IMR-90 (cell line): Measurements from ENCODE around the gene EML1. TPM values are rescaled to one million over a fixed set of nuclear protein-coding genes. Genes with fewer than 3 reads are reported as not detected.

ENCODE experiments used
- ATAC-seq: fragments of 200-7000 bp; cut with Tn5 transposase; 2 replicates; pipeline ENCODE4 v1.9.1; 2020; ENCODE audit warnings: low read depth, mild to moderate bottlenecking, moderate library complexity
- BruUV-seq: library from RNA; stranded (reverse); fragments of 400-500 nt; replicated peaks from 2 replicates; lab custom pipeline; 2021; lab: Mats Ljungman, UMichigan
- CTCF ChIA-PET: fragments of 300-600 bp; formaldehyde crosslinking; extraction: SDS; loops from one replicate; lab custom pipeline; 2021; ENCODE audit warnings: antibody characterized with exemption; lab: Yijun Ruan, JAX
- POLR2A ChIA-PET: fragments of 300-600 bp; sonication (Branson Sonifier 250); formaldehyde crosslinking; loops from one replicate; lab custom pipeline; 2022; ENCODE audit warnings: antibody characterized with exemption; ENCODE audit not compliant: unreplicated experiment; lab: Charles Lee
- DNase-seq: peaks from one replicate; pipeline ENCODE4 v3.0.0; 2013
- H2AFZ ChIP-seq: replicated peaks from 2 replicates; pipeline ENCODE3; 2013; ENCODE audit warnings: low read length, mild to moderate bottlenecking; ENCODE audit not compliant: poor library complexity
- H2AK5ac ChIP-seq: 2 replicates; pipeline ENCODE4 v1.6.1; 2013; ENCODE audit warnings: low read depth, low read length, inconsistent platforms
- H2AK9ac ChIP-seq: replicated peaks from 2 replicates; pipeline ENCODE3; 2013; ENCODE audit warnings: mild to moderate bottlenecking, low read depth, low read length, moderate library complexity; ENCODE audit not compliant: poor library complexity
- H2BK120ac ChIP-seq: 2 replicates; pipeline ENCODE4 v1.6.1; 2013; ENCODE audit warnings: low read depth, low read length, inconsistent platforms
- H2BK15ac ChIP-seq: 3 replicates; pipeline ENCODE4 v1.6.1; 2013; ENCODE audit warnings: low read depth, low read length, inconsistent platforms
- H2BK20ac ChIP-seq: 2 replicates; pipeline ENCODE4 v1.6.1; 2013; ENCODE audit warnings: low read depth, mild to moderate bottlenecking, inconsistent platforms, low read length, moderate library complexity
- H2BK5ac ChIP-seq: 2 replicates; pipeline ENCODE4 v1.6.1; 2013; ENCODE audit warnings: mild to moderate bottlenecking, low read depth, low read length, inconsistent platforms; ENCODE audit not compliant: poor library complexity, severe bottlenecking
- H3K14ac ChIP-seq: replicated peaks from 2 replicates; pipeline ENCODE4 v1.6.1; 2013; ENCODE audit warnings: low read depth, low read length, inconsistent platforms
- H3K18ac ChIP-seq: 2 replicates; pipeline ENCODE4 v1.6.1; 2013; ENCODE audit warnings: low read depth, low read length, control low read depth
- H3K23ac ChIP-seq: 2 replicates; pipeline ENCODE4 v1.6.1; 2013; ENCODE audit warnings: low read depth, low read length, inconsistent platforms
- H3K27ac ChIP-seq: 2 replicates; pipeline ENCODE4 v1.5.1; 2013; ENCODE audit warnings: mild to moderate bottlenecking, control low read depth, low read length; ENCODE audit not compliant: insufficient read depth
- H3K27me3 ChIP-seq: 2 replicates; pipeline ENCODE4 v1.6.1; 2013; ENCODE audit warnings: low read length; ENCODE audit not compliant: control insufficient read depth, insufficient read depth
- H3K36me3 ChIP-seq: 2 replicates; pipeline ENCODE4 v1.6.1; 2013; ENCODE audit warnings: low read length, mixed read lengths; ENCODE audit not compliant: control insufficient read depth, insufficient read depth
- H3K4ac ChIP-seq: 2 replicates; pipeline ENCODE4 v1.6.1; 2013; ENCODE audit warnings: low read depth, low read length, inconsistent platforms
- H3K4me1 ChIP-seq: 2 replicates; pipeline ENCODE4 v1.6.1; 2013; ENCODE audit warnings: low read length, mixed read lengths; ENCODE audit not compliant: control insufficient read depth, insufficient read depth
- H3K4me2 ChIP-seq: 2 replicates; pipeline ENCODE4 v1.6.1; 2013; ENCODE audit warnings: low read depth, mild to moderate bottlenecking, control low read depth, low read length, moderate library complexity
- H3K4me3 ChIP-seq: 2 replicates; pipeline ENCODE4 v1.5.1; 2013; ENCODE audit warnings: low read depth, mild to moderate bottlenecking, control low read depth, low read length, moderate library complexity; ENCODE audit not compliant: insufficient read depth
- H3K56ac ChIP-seq: 2 replicates; pipeline ENCODE4 v1.6.1; 2013; ENCODE audit warnings: low read length, inconsistent platforms; ENCODE audit not compliant: insufficient read depth; ENCODE audit errors: extremely low read depth
- H3K79me1 ChIP-seq, 2 experiments: 2 replicates each; pipeline ENCODE4 v1.6.1; 2013; ENCODE audit warnings: low read length in 2 of 2, inconsistent platforms in 1 of 2, low read depth in 1 of 2
- H3K9ac ChIP-seq: 2 replicates; pipeline ENCODE4 v1.6.1; 2013; ENCODE audit warnings: low read depth, low read length, control low read depth
- H3K9me1 ChIP-seq: 2 replicates; pipeline ENCODE4 v1.6.1; 2013; ENCODE audit warnings: low read length, inconsistent platforms; ENCODE audit not compliant: insufficient read depth
- H3K9me3 ChIP-seq: 2 replicates; pipeline ENCODE4 v1.6.1; 2013; ENCODE audit warnings: low read length; ENCODE audit not compliant: control insufficient read depth, insufficient read depth
- H4K20me1 ChIP-seq: 2 replicates; pipeline ENCODE4 v1.6.1; 2013; ENCODE audit warnings: low read length, inconsistent platforms; ENCODE audit not compliant: insufficient read depth
- H4K5ac ChIP-seq: 2 replicates; pipeline ENCODE4 v1.6.1; 2013; ENCODE audit warnings: mild to moderate bottlenecking, low read depth, low read length, control low read depth
- H4K8ac ChIP-seq, 2 experiments: 2 replicates each; pipeline ENCODE4 v1.6.1; 2013; ENCODE audit warnings: low read depth in 2 of 2, low read length in 2 of 2, control low read depth in 1 of 2, inconsistent platforms in 1 of 2
- H4K91ac ChIP-seq: 2 replicates; pipeline ENCODE4 v1.6.1; 2013; ENCODE audit warnings: low read depth, low read length, inconsistent platforms; ENCODE audit not compliant: insufficient read depth
- CEBPB ChIP-seq: IDR thresholded peaks from 2 replicates; pipeline ENCODE4 v1.6.1; 2012; ENCODE audit warnings: low read depth, low read length, improper control_type of control experiment
- ELK1 ChIP-seq: fragments of 150-350 bp; IDR thresholded peaks from 2 replicates; pipeline ENCODE4 v1.6.1; 2016; ENCODE audit warnings: low read depth, mild to moderate bottlenecking, low read length, moderate library complexity, borderline replicate concordance
- FOS ChIP-seq: fragments of 150-350 bp; IDR thresholded peaks from 2 replicates; pipeline ENCODE4 v1.6.1; 2016; ENCODE audit warnings: low read depth, low read length
- MAFK ChIP-seq: IDR thresholded peaks from 2 replicates; pipeline ENCODE4 v1.6.1; 2012; ENCODE audit warnings: low read depth, low read length, improper control_type of control experiment
- MAZ ChIP-seq: IDR thresholded peaks from 2 replicates; pipeline ENCODE4 v1.6.1; 2012; ENCODE audit warnings: low read depth, mild to moderate bottlenecking, low read length, improper control_type of control experiment, moderate library complexity, borderline replicate concordance
- MXI1 ChIP-seq: IDR thresholded peaks from 2 replicates; pipeline ENCODE4 v1.6.1; 2012; ENCODE audit warnings: low read depth, mild to moderate bottlenecking, low read length, moderate library complexity, borderline replicate concordance
- NFE2L2 ChIP-seq: fragments of 150-350 bp; IDR thresholded peaks from 2 replicates; pipeline ENCODE4 v1.6.1; 2016; ENCODE audit warnings: low read depth, mild to moderate bottlenecking, low read length
- POLR2A ChIP-seq: IDR thresholded peaks from 2 replicates; pipeline ENCODE4 v1.6.1; 2012; ENCODE audit warnings: mild to moderate bottlenecking, low read depth, low read length
- RAD21 ChIP-seq: IDR thresholded peaks from 2 replicates; pipeline ENCODE4 v1.6.1; 2012; ENCODE audit warnings: low read length, improper control_type of control experiment
- RCOR1 ChIP-seq: IDR thresholded peaks from 2 replicates; pipeline ENCODE4 v1.6.1; 2012; ENCODE audit warnings: mild to moderate bottlenecking, low read length, improper control_type of control experiment; ENCODE audit not compliant: insufficient replicate concordance
- RFX5 ChIP-seq: IDR thresholded peaks from 2 replicates; pipeline ENCODE4 v1.8.0; 2012; ENCODE audit warnings: low read depth, mild to moderate bottlenecking, low read length, moderate library complexity
- WGBS, 2 experiments: methylation state at CpG; one replicate each; pipeline versions ENCODE4 v1.1.5 to v1.1.7; 2013; ENCODE audit warnings: missing lambda C conversion rate in 2 of 2; ENCODE audit not compliant: insufficient read length in 1 of 2; ENCODE audit errors: extremely low coverage in 2 of 2; 5-methylcytosine and 5-hydroxymethylcytosine counted together
- dilution Hi-C: fragments of 300-500 bp; cut with HindIII; formaldehyde crosslinking; loops from one replicate; pipeline ENCODE4 v1.14.3; 2018; ENCODE audit warnings: low sequenced_read_pairs; ENCODE audit not compliant: unreplicated experiment
- in situ Hi-C: fragments of 300-500 bp; cut with MboI; formaldehyde crosslinking; loops from 3 replicates; pipeline ENCODE4 v1.14.3; 2019; ENCODE audit warnings: low sequenced_read_pairs, inconsistent platforms, mixed read lengths
- intact Hi-C: fragments of 100-400 bp; cut with micrococcal nuclease; formaldehyde crosslinking; loops from 2 replicates; pipeline ENCODE4 v1.10.0; 2022
- polyA plus RNA-seq, 3 experiments: library from polyadenylated mRNA; depleted of rRNA; stranded (reverse); fragments of >200 nt; gene quantifications; 2 replicates each; pipeline ENCODE4 v1.2.3, GENCODE V29; 2012; ENCODE audit warnings: low replicate concordance in 1 of 3
- total RNA-seq: library from RNA; depleted of rRNA; stranded (reverse); fragments of >200 nt; gene quantifications from 2 replicates; pipeline ENCODE4 v1.2.3, GENCODE V29; 2012
- TF ChIP-seq, protein P1 (sequence below): conservative IDR thresholded peaks from 2 replicates; pipeline ENCODE4 v1.5.1; 2012; ENCODE audit warnings: mild to moderate bottlenecking, low read depth, low read length, improper control_type of control experiment
- TF ChIP-seq, protein P2 (sequence below): fragments of 150-350 bp; IDR thresholded peaks from 2 replicates; pipeline ENCODE4 v1.6.1; 2017; ENCODE audit warnings: mild to moderate bottlenecking, antibody characterized with exemption, low read length, low read depth

Gene EML1
- total and polyA plus RNA-seq, 2 of the 4 experiments (the other 2 are of a cell fraction): 14.0 to 42.3 TPM

DNA sequence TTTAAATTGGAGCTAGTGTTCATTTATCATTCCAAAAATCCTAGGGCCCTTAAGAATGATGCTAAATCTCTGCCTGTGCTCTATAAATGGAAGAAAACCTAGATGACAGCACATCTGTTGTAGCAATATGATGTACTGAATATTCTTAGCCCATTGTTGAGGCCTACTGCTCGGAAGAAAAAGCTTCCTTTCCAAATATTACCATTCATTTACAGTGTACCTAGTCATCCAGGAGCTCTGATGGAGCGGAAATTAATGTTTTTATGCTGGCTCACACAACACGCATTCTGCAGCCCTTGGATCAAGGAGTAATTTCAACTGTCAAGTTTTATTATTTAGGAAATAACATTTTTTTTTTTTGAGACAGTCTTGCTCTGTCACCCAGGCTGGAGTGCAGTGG lies 77.4 kb downstream of the EML1 start:
- Histone ChIP-seq H3K4ac (no peak overlapping the region), H2BK20ac (no peak overlapping the region), H3K9me1 (0 out of 2 replicates have a peak, but pooled peaks cover 2% of the 10 kb centered on the region), H2AK9ac (no peak overlapping the region), H4K5ac (no peak overlapping the region), H2AFZ (no peak overlapping the region), H4K20me1 (no peaks in the 10 kb centered on the region), H3K27me3 (no peaks in the 10 kb centered on the region), H3K4me1 (peaks cover 2% of the 10 kb centered on the region; the same call in 1 of the 2 replicates), H4K8ac (no peak overlapping the region), H3K14ac (no peak overlapping the region), H3K9me3 (no peaks in the 10 kb centered on the region), H2BK120ac (no peak overlapping the region), H3K56ac (no peak overlapping the region), H4K91ac (no peak overlapping the region), H2AK5ac (no peak overlapping the region), H3K36me3 (peaks cover 1% of the 10 kb centered on the region), H3K4me3 (no peak overlapping the region), H3K79me1 (peaks cover 7 to 11% of the 10 kb centered on the region in 2 experiments; a peak in 1 of 4 replicates), H3K9ac (no peak overlapping the region), H3K18ac (no peak overlapping the region), H3K23ac (no peak overlapping the region), H2BK15ac (no peak overlapping the region), H3K27ac (no peak overlapping the region), H2BK5ac (no peak overlapping the region), H3K4me2 (no peak overlapping the region)
- TF ChIP-seq RCOR1: no peak
- no peak for TF ChIP-seq FOS
- TF ChIP-seq ELK1: no peak
- no peak for TF ChIP-seq RFX5
- TF ChIP-seq, protein P1, sequence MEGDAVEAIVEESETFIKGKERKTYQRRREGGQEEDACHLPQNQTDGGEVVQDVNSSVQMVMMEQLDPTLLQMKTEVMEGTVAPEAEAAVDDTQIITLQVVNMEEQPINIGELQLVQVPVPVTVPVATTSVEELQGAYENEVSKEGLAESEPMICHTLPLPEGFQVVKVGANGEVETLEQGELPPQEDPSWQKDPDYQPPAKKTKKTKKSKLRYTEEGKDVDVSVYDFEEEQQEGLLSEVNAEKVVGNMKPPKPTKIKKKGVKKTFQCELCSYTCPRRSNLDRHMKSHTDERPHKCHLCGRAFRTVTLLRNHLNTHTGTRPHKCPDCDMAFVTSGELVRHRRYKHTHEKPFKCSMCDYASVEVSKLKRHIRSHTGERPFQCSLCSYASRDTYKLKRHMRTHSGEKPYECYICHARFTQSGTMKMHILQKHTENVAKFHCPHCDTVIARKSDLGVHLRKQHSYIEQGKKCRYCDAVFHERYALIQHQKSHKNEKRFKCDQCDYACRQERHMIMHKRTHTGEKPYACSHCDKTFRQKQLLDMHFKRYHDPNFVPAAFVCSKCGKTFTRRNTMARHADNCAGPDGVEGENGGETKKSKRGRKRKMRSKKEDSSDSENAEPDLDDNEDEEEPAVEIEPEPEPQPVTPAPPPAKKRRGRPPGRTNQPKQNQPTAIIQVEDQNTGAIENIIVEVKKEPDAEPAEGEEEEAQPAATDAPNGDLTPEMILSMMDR: no peak
- no peak for TF ChIP-seq MAFK
- TF ChIP-seq CEBPB: no peak
- TF ChIP-seq NFE2L2: no peak
- TF ChIP-seq MAZ: no peak
- no peak for TF ChIP-seq MXI1
- TF ChIP-seq, protein P2, sequence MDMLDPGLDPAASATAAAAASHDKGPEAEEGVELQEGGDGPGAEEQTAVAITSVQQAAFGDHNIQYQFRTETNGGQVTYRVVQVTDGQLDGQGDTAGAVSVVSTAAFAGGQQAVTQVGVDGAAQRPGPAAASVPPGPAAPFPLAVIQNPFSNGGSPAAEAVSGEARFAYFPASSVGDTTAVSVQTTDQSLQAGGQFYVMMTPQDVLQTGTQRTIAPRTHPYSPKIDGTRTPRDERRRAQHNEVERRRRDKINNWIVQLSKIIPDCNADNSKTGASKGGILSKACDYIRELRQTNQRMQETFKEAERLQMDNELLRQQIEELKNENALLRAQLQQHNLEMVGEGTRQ: no peak
- TF ChIP-seq RAD21: no peak
- no peak for TF ChIP-seq POLR2A
- WGBS, 2 experiments: no CpG with 5 or more reads among the region's 3 CpGs
- POLR2A ChIA-PET: no interaction called here
- no peak for DNase-seq
- in situ Hi-C loops (no loop called here), intact Hi-C loops (no loop called here), dilution Hi-C loops (no loop called here)
- CTCF ChIA-PET: interaction anchor here (0.7 kb wide), 2 partner anchors 154 to 176 kb away, joined by 3 read pairs; no protein-coding TSS in a partner anchor
- BruUV-seq: no TSS peak
- ATAC-seq: no peak
